Caco-2 (cell line): Measurements from ENCODE around the gene NRAS. TPM values are rescaled to one million over a fixed set of nuclear protein-coding genes. Genes with fewer than 3 reads are reported as not detected.

Experiments used
- BruUV-seq: library from RNA; stranded (reverse); fragments of 400-500 nt; replicated peaks from 2 replicates; lab custom pipeline; 2021; lab: Mats Ljungman, UMichigan
- CTCF ChIA-PET: fragments of 300-600 bp; sonication (Branson Sonifier 250); formaldehyde crosslinking; loops from one replicate; lab custom pipeline; 2022; ENCODE audit warnings: antibody characterized with exemption; lab: Charles Lee
- POLR2A ChIA-PET: fragments of 300-600 bp; sonication (Branson Sonifier 250); formaldehyde crosslinking; loops from one replicate; lab custom pipeline; 2022; ENCODE audit warnings: antibody characterized with exemption; lab: Charles Lee
- DNase-seq, 2 experiments: peaks; one replicate each; pipeline versions ENCODE4 v3.0.0 to v3.0.0-alpha.2; 2020 to 2022
- H3K27me3 ChIP-seq: replicated peaks from 2 replicates; pipeline ENCODE4 v1.6.0; 2011; ENCODE audit warnings: low read length; ENCODE audit not compliant: control insufficient read depth, insufficient read depth
- H3K36me3 ChIP-seq: 2 replicates; pipeline ENCODE4 v1.5.1; 2011; ENCODE audit warnings: low read length; ENCODE audit not compliant: control insufficient read depth, insufficient read depth
- H3K4me1 ChIP-seq: fragments of 250-450 bp; sonication (Bioruptor Pico); 2 replicates; pipeline ENCODE4 v1.5.1; 2020; ENCODE audit warnings: mild to moderate bottlenecking
- H3K4me3 ChIP-seq: 2 replicates; pipeline ENCODE4 v1.5.1; 2011; ENCODE audit warnings: low read depth, mild to moderate bottlenecking, control low read depth, low read length
- H3K9me3 ChIP-seq: fragments of 250-450 bp; sonication (Bioruptor Pico); 2 replicates; pipeline ENCODE4 v1.5.1; 2020; ENCODE audit warnings: mild to moderate bottlenecking, moderate library complexity
- H3K27ac Mint-ChIP-seq: one replicate; pipeline ENCODE4 v1.8.0; 2022; ENCODE audit warnings: mixed read lengths; ENCODE audit not compliant: unreplicated experiment
- H3K27me3 Mint-ChIP-seq: one replicate; pipeline ENCODE4 v1.8.0; 2022; ENCODE audit warnings: mixed read lengths; ENCODE audit not compliant: insufficient read depth, unreplicated experiment
- H3K36me3 Mint-ChIP-seq: one replicate; pipeline ENCODE4 v1.8.0; 2022; ENCODE audit warnings: mild to moderate bottlenecking, mixed read lengths; ENCODE audit not compliant: insufficient read depth, unreplicated experiment
- H3K4me1 Mint-ChIP-seq: one replicate; pipeline ENCODE4 v1.8.0; 2022; ENCODE audit warnings: low read depth, mixed read lengths; ENCODE audit not compliant: unreplicated experiment
- H3K4me3 Mint-ChIP-seq: one replicate; pipeline ENCODE4 v1.8.0; 2022; ENCODE audit warnings: mild to moderate bottlenecking, moderate library complexity, mixed read lengths; ENCODE audit not compliant: unreplicated experiment
- H3K9me3 Mint-ChIP-seq: one replicate; pipeline ENCODE4 v1.8.0; 2022; ENCODE audit warnings: mixed read lengths; ENCODE audit not compliant: unreplicated experiment
- CTCF ChIP-seq, 2 experiments: fragments of 200-600 bp in 1 of 2; IDR thresholded peaks; 1 replicate in 1 of 2; 2 replicates in 1 of 2; pipeline versions ENCODE4 v1.5.1 to v1.8.0; 2011 to 2022; ENCODE audit warnings: antibody characterized with exemption in 1 of 2, control low read depth in 1 of 2, inconsistent platforms in 1 of 2, low read depth in 1 of 2, low read length in 1 of 2, mild to moderate bottlenecking in 1 of 2, moderate library complexity in 1 of 2; ENCODE audit not compliant: insufficient read depth in 1 of 2, severe bottlenecking in 1 of 2, unreplicated experiment in 1 of 2
- intact Hi-C: fragments of 100-400 bp; cut with micrococcal nuclease; formaldehyde crosslinking; loops from one replicate; pipeline ENCODE4 v1.10.0; 2022; ENCODE audit not compliant: unreplicated experiment
- total RNA-seq: library from RNA; stranded (reverse); gene quantifications from 2 replicates; pipeline ENCODE4 v1.2.3, GENCODE V29; 2022

NRAS gene
- total RNA-seq, 1 experiment from 2014 or later, result 39.9 TPM

DNA sequence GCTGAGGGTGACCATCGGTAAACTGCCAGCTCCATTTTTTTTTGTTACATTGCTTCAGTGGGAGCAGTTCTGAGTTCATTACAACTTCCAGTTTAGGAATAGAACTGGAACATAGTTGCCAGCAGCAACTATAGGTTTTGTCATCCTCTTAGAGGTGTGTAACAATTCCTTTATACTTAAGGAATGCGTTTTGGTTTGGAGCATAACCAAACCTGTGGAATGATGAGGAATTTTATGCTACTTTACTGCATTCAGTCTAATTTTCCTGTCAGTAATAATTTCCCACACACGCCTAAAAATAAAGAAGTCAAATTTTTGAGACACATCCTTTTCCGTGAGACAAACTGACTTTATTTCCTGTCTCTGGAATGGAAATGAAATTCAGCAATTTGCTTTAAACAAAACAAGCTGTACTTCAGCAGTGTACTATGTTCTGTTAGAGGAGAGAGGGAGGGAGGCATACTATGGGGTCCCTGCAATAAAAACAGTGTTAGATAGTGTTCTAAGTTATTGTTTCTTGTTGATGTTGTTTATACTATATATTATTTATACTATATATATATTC is 16.5 kb downstream of the NRAS start:
- Histone ChIP-seq H3K4me3 (no peak overlapping the region), H3K9me3 (no peaks in the 10 kb centered on the region), H3K4me1 (no peaks in the 10 kb centered on the region), H3K27me3 (no peaks in the 10 kb centered on the region), H3K36me3 (no peaks in the 10 kb centered on the region)
- no TSS peak for BruUV-seq
- no peak overlapping the region for H3K27ac Mint-ChIP-seq
- no peaks in the 10 kb centered on the region for H3K9me3 Mint-ChIP-seq
- H3K4me3 Mint-ChIP-seq, result no peak overlapping the region
- H3K36me3 Mint-ChIP-seq, result no peaks in the 10 kb centered on the region
- DNase-seq, result no peak
- ChIA-PET POLR2A (no interaction called here), CTCF (no interaction called here)
- no peak for TF ChIP-seq CTCF (IDR thresholded peaks at IDR 0.05; ENCODE audit: insufficient read depth in 1 of 2, low read depth in 1 of 2, low read length in 1 of 2, severe bottlenecking in 1 of 2, unreplicated experiment in 1 of 2)
- intact Hi-C loops, result no loop called here
- H3K4me1 Mint-ChIP-seq, result no peaks in the 10 kb centered on the region
- H3K27me3 Mint-ChIP-seq, result no peaks in the 10 kb centered on the region

DNA sequence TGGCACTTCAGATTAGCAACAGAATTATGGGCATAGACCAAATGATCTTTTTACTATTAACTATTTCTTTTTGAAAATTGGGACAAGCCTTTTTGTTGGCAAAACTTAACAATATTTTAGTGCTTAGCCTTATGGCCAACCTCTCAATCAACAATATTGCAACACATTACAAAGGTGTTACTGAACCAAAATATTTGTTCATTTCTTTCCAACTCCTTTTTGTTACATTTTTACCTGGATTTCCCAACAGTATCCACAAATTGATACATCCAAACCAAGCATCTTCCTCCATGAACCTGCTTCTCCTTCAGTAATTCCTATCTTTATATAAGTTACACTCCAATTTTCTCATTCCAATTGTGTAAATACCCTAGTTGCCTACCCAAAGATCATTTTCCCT is 19.8 kb downstream of the NRAS start:
- H3K4me1 ChIP-seq, result no peaks in the 10 kb centered on the region
- no peaks in the 10 kb centered on the region for H3K9me3 ChIP-seq
- DNase-seq, result no peak
- Mint-ChIP-seq H3K27me3 (no peaks in the 10 kb centered on the region), H3K9me3 (no peaks in the 10 kb centered on the region), H3K4me1 (no peaks in the 10 kb centered on the region), H3K36me3 (no peaks in the 10 kb centered on the region), H3K27ac (no peak overlapping the region), H3K4me3 (no peak overlapping the region)
- no TSS peak for BruUV-seq
- H3K27me3 ChIP-seq, result no peaks in the 10 kb centered on the region
- no peak overlapping the region for H3K4me3 ChIP-seq
- no peak for TF ChIP-seq CTCF (IDR thresholded peaks at IDR 0.05; ENCODE audit: insufficient read depth in 1 of 2, low read depth in 1 of 2, low read length in 1 of 2, severe bottlenecking in 1 of 2, unreplicated experiment in 1 of 2)
- no peaks in the 10 kb centered on the region for H3K36me3 ChIP-seq
- CTCF ChIA-PET, result no interaction called here
- intact Hi-C loops, result no loop called here
- POLR2A ChIA-PET, result no interaction called here

GRCh38 chr1:114695430-114696058 is 21.0 kb downstream of the NRAS start, which contains the start of gene AMPD1:
TSS of gene AMPD1 (minus strand) at chr1:114695546. CDS start at chr1:114695471, 75 bp downstream.
- no peak within 1 kb of the TSS for H3K27ac Mint-ChIP-seq
- intact Hi-C loops, result no loop called here
- no peak for TF ChIP-seq CTCF (IDR thresholded peaks at IDR 0.05; ENCODE audit: insufficient read depth in 1 of 2, low read depth in 1 of 2, low read length in 1 of 2, severe bottlenecking in 1 of 2, unreplicated experiment in 1 of 2)
- H3K36me3 Mint-ChIP-seq, result no peaks in the 10 kb centered on the region
- Histone ChIP-seq H3K27me3 (no peaks in the 10 kb centered on the region), H3K4me1 (no peaks in the 10 kb centered on the region), H3K4me3 (no peak within 1 kb of the TSS), H3K9me3 (no peaks in the 10 kb centered on the region), H3K36me3 (no peaks in the 10 kb centered on the region)
- ChIA-PET POLR2A (no interaction called here), CTCF (no interaction called here)
- no peaks in the 10 kb centered on the region for H3K27me3 Mint-ChIP-seq
- H3K9me3 Mint-ChIP-seq, result no peaks in the 10 kb centered on the region
- no TSS peak for BruUV-seq
- H3K4me1 Mint-ChIP-seq, result no peaks in the 10 kb centered on the region
- no peak within 1 kb of the TSS for H3K4me3 Mint-ChIP-seq
- DNase-seq, result no peak
